EH (cell line): ENCODE measurements around the gene HDAC6.
A peak's percentile ranks its signal among the peaks of the same experiment; 100 is the strongest.
"Not testable (repeated sequence)": the region's sequence is repeated elsewhere in the genome, so short reads cannot be mapped to it uniquely, and the experiment has no call there.

Source experiments
- DNase-seq: peaks from one replicate; pipeline ENCODE4 v3.0.0-alpha.2; 2015; ENCODE audit warnings: low read depth

HDAC6 gene

GRCh38 chrX:48826135-48826875 lies 24.4 kb downstream of the HDAC6 start, which contains the start of gene ERAS:
ERAS (plus strand) TSS chrX:48826513; CDS start chrX:48829124, 2,611 bp downstream.
- DNase-seq = no peak

GRCh38 chrX:48826876-48827653 lies 25.2 kb downstream of the HDAC6 start:
- no peak for DNase-seq

GRCh38 chrX:48827654-48827968 lies 25.7 kb downstream of the HDAC6 start:
- DNase-seq = no peak

GRCh38 chrX:48829016-48829735 lies 27.3 kb downstream of the HDAC6 start:
- DNase-seq = no peak

GRCh38 chrX:48831136-48831908 lies 29.5 kb downstream of the HDAC6 start:
- no peak for DNase-seq

DNA sequence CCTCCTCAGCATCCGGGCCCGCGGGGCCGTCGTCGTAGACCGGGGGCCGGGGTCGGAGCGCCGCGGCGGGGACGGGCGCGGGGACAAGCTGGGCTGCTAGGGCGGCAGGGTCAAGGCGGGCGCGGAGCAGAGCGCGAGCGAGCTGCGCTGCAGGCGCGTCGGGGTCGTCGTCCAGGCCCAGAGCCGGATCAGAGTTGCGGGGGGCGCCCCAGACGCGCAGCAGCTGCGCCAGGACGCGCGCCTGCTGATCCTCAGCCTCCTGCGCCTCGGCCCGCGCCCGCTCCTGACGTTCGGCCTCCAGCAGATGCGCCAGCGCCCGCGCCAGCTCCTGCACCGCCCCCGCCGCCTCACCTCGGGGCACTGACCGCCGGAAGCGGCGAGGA lies 30.0 kb downstream of the HDAC6 start:
- no peak for DNase-seq

DNA sequence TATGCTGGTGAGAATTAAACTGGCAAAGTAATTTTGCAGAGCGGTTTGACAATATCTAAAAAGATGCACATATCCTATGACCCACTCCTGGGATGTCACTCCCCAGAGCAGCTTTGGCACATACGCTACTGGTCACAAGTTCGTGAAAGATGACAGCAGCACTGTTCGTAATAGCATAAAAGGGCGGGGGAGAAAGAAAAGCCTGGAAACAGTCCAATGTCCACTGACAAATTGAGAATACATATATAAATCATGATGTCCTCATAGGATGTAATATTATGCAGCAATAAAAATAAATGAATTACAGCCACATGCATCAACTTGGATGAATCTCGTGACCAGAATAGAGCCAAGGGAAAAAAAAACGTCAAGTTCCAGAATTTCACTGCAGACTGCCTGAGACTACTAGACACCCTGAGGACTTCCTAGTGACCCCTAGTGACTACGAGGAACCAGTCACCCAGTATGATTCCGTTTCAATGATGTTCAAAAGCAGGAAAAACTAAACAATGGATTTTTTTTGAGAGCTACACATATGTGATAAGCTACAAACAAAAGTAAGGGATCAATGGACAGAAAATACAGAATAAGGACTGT lies 31.8 kb downstream of the HDAC6 start:
- peak; percentile 6 for DNase-seq

GRCh38 chrX:48834383-48834709 lies 32.5 kb downstream of the HDAC6 start:
- no peak for DNase-seq

GRCh38 chrX:48835524-48836329 lies 33.9 kb downstream of the HDAC6 start, which contains the start of gene PCSK1N:
PCSK1N (minus strand) TSS chrX:48835610; CDS start chrX:48835532, 78 bp downstream.
- DNase-seq = no peak

DNA sequence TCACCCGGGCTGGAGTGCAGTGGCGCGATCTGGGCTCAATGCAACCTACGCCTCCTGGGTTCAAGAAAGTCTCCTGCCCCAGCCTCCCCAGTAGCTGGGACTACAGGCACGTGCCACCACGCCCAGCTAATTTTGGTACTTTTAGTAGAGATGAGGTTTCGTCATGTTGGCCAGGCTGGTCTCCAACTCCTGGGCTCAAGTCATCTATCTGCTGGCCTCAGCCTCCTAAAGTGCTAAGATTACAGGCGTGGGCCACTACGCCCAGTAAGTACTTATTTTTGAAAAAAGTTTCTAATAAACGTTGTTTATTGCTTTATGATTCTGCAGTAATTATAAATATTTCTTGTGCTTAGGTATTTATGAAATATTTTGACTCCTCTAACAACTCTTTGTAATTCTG lies 37.8 kb downstream of the HDAC6 start:
- no peak for DNase-seq

DNA sequence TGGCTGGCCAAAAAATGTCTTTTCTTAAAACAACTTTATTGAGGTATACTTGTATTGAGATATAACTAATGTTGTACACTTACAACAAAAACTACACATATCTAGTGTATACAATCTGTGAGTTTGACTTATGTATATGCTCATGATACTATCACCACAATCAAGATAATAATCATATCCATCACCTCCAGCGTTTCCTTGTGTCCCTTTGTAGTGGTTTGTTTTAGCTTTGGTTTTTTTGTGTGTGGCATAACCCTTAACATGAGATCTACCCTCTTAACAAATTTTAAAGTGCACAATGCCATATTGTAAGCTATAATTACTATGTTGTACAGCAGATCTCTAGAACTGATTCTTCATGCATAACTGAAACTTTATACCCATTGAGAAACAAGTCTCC lies 47.0 kb downstream of the HDAC6 start:
- no peak for DNase-seq

DNA sequence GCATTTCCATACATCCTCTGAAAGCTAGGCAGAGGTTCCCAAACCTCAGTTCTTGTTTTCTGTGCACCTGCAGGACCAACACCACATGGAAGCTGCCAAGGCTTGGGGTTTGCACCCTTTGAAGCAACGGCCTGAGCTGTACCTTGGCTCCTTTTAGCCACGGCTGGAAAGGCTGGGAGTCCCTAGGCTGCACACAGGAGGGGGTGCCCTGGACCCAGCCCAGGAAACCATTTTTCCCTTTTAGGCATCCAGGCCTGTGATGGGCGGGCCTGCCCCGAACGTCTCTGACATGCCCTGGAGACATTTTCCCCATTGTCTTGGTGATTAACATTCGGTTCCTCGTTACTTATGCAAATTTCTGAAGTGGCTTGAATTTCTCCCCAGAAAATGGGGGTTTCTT lies 51.0 kb downstream of the HDAC6 start:
- DNase-seq = no peak

GRCh38 chrX:48853494-48853893 lies 51.6 kb downstream of the HDAC6 start:
- not testable (repeated sequence) for DNase-seq

DNA sequence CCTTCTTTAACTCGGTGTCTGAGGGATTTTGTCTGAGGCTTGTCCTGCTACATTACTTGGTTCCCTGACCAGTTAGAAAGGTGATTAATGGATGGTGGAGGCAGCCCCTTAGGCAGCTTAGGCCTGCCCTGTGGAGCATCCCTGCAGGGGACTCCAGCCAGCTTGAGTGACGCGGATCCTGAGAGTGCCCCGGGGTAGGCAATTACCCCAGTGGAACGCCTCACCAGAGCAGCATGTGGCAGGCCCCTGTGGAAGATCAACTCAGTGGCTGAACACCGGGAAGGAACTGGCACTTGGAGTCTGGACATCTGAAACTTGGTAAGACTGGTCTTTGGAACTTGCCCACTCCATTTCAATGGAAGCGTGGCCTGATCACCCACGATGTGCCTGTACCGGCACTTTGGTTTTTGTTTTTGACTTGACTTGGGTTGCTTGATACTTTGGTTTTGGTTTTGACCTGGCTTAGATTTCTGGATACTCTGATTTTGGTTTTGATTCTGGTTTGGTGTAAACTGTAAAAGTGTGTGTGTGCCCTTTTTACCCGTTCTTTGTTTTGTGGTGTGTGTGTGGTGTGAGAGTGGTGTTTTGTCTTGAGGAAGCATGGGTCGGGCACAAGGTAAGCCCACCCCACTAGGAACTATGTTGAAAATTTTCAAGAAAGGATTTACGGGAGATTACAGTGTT lies 52.4 kb downstream of the HDAC6 start:
- DNase-seq = not testable (repeated sequence)

GRCh38 chrX:48854898-48855297 lies 53.0 kb downstream of the HDAC6 start:
- peak; percentile 30 for DNase-seq

DNA sequence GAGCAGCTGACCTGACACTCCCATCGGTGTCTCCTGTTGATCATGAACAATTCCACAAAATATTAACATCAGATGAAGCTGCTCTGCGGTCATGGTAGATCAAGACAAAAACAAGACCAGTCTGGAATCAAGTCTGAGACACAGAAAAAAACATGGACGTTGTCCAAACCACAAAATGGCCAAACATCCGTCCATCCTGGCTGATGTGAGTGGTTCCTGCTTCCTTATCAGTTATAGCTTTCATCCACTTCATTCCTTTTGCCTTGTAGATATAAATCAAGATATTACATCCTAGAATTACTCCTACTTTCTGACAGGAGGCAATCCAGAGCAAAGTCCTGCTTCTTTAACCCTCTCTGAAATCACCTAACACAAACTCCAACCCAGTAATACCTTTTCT lies 62.3 kb downstream of the HDAC6 start:
- DNase-seq = peak; percentile 49

DNA sequence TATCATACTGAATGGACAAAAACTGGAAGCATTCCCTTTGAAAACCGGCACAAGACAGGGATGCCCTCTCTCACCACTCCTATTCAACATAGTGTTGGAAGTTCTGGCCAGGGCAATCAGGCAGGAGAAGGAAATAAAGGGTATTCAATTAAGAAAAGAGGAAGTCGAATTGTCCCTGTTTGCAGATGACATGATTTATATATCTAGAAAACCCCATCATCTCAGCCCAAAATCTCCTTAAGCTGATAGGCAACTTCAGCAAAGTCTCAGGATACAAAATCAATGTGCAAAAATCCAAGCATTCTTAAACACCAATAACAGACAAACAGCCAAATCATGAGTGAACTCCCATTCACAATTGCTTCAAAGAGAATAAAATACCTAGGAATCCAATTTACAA lies 70.2 kb downstream of the HDAC6 start:
- not testable (repeated sequence) for DNase-seq
